HT-29 (cell line): Measurements from ENCODE around the gene SUPT4H1. TPM values are rescaled to one million over a fixed set of nuclear protein-coding genes. Genes with fewer than 3 reads are reported as not detected.
A peak's percentile ranks its signal among the peaks of the same experiment; 100 is the strongest.

Source experiments
- DNase-seq: peaks from one replicate; pipeline ENCODE4 v3.0.0-alpha.2; 2015; ENCODE audit warnings: low spot score
- total RNA-seq: library from RNA; depleted of rRNA; stranded (reverse); fragments of >200 nt; shearing (Covaris generic); gene quantifications from 2 replicates; pipeline ENCODE4 v1.2.3, GENCODE V29; 2014

SUPT4H1 gene
- total RNA-seq, 1 experiment from 2014 or later, result 60.0 TPM

- DNase-seq, result no peak
Measured at GRCh38 chr17:58381124-58382035, 29.4 kb upstream of the SUPT4H1 start.

DNA sequence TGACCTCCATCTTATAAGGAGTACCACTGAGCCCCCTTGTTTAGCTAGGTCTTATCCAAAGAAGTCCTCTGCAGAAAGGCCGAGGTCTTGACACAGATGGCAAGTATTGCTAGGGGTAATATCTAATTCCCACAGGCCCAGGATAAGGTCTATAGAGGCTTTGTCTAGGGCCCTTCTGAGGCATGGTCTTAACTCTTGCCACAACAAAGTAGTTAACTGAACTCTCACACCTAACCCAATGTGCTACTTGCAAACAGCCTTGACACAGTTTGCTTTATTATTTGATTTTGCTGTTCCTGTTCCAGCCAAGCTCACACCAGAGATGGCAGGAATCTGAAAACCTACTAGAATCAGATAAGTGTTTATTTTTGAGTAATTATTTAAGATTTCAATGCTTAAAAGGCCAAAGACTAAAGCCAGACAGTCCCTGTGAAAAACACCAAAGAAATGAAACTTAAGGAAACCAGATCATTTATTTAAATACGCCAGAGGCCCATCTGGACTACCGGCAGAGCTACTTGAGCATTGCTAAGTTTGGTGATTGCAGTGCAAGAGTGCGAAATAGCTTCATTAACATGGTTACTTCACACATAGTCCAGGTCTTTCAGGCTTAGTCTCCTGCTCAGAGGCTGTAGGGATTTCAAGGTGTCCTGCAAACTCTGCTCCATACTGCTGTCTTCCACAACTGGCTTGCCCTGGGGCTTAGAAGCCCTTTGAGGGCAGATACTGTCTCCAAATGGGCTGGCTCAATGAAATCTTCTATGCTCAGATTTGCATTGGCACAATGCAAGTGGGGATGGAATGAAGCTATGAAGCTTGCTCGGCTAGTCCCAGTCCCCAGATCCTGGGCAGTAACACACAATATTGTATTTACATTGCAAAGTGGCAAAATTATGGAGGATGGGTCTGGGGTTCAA, 28.5 kb upstream of the SUPT4H1 start:
- DNase-seq, result no peak

DNA sequence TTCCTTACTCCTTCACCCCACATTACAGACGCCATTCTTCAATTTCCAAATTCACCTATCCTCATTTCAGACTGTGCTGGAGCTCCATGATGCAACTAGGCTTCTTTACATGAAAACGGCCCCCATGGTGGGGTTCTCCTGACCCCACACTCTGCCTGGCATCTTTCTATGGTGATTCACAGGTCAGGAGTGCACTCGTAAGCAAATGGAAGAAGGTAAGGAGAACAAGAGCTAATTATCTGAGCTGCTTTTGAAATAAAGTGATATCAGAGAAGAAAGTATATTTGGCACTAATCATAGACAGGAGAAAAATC, 27.5 kb upstream of the SUPT4H1 start:
- no peak for DNase-seq

GRCh38 chr17:58378733-58379510, 26.9 kb upstream of the SUPT4H1 start:
- DNase-seq, result no peak

DNA sequence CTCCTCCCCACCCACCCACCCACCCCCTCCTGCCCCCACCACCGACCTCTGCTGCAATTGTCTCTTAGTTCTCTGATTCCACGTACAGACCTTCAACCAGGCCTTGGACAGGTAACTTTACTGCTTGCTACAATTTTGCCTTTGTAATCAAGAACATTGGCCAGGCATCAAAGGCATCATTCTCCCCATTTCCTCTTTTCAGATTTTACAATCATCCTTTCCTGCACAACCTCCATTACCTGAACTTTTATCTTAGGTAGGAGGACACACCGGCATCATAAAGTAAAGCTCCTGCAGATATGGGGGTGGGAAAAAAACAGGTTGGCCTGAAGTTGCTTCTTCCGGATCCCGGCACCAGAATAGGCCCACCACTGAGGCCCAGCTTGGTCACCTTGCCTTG, 25.7 kb upstream of the SUPT4H1 start:
- no peak for DNase-seq

DNA sequence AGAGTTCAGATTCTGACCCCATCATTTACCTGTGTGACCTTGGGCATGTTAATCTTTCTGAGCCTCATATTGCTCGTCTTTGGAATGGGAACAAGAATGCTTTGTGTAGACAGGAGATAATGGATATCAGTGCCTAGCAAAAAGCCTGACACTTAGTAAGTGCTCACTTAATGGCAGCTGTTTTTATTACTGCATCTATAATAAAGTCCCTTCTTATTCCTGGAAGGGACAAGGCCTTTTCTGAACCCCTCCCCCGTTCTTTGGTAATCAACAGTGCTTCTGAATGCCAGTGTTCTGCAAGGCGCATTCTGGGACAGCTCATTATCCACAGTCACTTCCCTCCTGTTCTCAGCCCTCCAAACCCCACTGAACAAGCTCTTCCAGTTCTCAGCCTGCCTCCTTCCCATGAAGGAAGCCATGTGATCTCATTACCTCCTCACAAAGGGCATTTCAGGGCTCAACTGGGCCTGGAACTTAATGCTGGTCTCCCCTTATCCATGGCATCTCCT, 25.1 kb upstream of the SUPT4H1 start:
- peak; percentile 90 for DNase-seq

DNA sequence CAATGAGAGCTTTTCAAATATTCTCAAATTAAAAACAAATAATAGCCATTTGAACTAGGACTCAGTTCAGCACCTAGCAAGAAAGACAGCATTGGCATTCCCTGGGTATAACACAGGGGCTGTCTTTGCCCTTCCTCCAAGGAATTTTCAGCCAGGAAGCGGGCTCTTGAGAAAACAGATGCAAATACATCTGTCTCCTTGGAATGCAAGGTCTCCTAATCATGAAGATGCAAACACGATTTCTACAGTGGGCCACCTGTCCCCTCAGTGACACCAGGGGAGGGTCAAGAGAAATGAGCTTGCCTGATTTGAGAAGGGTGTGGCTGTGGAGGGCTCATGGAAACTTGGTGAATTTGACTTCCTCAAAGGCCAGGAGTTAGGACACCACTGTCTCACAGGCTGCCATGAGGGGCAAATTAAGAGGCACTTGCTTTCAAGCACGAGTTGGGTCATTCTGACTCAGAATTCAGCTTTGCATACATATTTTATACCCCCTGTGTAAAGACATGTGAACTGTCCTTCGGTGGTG, 24.5 kb upstream of the SUPT4H1 start:
- DNase-seq, result no peak

DNA sequence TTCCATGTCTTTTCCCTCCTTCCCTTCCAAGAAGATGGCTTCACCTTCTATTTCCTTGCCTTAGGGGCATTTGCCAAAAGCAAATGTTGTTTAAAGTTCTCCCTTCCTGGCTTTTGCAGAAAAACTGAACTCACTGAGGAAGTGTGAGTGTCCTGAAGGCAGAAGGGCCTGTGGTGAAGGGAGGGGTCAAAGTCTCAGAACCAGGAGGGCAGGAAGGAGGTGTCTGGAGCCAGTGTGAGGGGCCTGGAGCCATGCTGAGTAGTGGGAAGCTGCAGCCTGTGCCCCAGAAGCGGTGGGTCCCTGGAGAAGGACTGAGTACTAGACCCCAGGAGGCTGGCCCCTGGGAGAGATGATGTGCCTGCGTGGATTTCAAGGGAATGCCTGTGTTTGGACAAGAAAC, 23.8 kb upstream of the SUPT4H1 start:
- DNase-seq, result no peak

GRCh38 chr17:58375256-58375655, 23.3 kb upstream of the SUPT4H1 start:
- DNase-seq, result no peak

DNA sequence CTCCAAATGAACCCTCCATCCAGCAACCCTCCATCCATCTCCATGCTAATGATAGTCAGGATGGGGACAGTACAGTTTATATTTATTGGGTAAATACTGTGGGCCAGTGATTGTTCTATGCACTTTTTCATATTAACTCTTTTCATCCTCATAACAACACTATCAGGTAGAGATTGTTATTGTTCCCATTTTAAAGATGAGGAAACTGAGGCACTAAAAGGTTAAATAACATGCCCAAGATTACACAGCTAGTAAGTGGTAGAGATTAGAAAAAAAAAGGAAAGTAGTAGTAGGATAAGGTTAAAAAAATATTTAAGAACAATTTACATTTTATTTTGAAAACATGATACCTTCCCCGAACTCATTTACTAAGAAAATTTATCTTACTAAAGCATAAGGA, 21.9 kb upstream of the SUPT4H1 start:
- no peak for DNase-seq

GRCh38 chr17:58373003-58373402, 21.0 kb upstream of the SUPT4H1 start:
- DNase-seq, result no peak

DNA sequence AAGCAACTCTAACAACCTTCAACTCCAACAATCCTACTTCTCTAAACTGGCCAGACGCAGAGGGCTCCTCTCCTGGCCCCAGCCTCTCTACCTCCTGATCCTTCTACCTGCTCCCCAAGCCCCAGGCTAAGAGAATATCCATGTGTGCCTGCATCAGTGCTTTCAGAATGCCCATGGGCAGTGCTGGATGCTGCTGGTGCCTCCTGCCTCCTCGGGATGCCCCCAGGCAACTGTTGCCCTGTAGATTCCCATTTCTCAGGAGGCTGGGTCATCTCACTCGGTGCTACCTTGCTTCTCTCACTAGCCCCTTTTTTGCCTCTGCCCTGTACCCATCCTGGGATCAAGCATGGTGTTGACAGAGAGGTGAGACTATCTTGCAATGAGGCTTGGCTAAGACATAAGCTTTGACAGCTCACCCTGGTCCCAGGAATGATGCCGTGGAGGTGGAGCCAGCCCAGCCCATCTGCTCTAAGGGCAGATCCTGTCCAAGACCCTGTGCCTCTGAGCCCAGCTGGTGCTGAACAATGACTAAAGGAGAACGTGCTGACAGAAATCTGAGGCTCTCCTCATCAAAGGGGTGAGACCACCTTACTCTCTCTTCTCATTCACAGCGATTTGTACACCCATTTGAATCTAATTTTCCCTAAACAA, 19.4 kb upstream of the SUPT4H1 start:
- DNase-seq, result no peak

DNA sequence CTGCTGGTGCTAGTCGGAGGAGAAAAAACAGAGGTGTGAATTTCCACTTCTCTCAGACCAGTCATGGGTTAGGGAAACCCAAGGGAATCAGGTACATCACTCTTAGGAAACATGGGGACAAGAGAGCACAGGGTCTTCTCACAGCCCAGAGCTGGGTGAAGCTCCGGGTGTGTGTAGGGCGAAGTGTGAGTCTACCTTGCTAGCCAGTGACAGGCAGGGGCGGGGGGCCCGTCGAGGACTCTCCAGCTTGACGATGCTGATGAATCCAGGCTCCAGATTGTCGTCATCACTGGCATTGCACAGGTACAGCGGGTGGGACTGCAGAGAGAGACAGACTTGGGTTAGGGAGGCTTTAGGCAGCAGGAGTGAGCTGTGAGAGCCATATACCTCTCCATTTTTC, 18.7 kb upstream of the SUPT4H1 start:
- no peak for DNase-seq

DNA sequence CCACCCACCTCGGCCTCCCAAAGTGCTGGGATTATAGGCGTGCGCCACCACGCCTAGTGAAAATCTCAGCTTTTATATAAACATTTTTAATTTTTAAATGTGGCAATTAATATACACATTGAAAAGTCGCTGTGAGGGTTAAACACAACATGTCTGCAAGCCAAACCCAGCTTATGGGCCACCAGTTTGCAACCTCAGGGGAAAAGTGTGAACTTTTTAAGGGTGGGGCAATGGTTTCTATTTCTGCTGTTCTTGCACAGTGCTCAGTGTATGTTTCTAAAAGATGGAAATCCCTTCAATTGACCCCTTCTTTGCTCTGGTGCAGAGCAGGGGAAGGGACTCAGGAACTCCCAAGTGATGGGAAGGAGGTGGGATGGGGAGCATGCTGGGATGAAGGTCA, 18.3 kb upstream of the SUPT4H1 start:
- no peak for DNase-seq

DNA sequence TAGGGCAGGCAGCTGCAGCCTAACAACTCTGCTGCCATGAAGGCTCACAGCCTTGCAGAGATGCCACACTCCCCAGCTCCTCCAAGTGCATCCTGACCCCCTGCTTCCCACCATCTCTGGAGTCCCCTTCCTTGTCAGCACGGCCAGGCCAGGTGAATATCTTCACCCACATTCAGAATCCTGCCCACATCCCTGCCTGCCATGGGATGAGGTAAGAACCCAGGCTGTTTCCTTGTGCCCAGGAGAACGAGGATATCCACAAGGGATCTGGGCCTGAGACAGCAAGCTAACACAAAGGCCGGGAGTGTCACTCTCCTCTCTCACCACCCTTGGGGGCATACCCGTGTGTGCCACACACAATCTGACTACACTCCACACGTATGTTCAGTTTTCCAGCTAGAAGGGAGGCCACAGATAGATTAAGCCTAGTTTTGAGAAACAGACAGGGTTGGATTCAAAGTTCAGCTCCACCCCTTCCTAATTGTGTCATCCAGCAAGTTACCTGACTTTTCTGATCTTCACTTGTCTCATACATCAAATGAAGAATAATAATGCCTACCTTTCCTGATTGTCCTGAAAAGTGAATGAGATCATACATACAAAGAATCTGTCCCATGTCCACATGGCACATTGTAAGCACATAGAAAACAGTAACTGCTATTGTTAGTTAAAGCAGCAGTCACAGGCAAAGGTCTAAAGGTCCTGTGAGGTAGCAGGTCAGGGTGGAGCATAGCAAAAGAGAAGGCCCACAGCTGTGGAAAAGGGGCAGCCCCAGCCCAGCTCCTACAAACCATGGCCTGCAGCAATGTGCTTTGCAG, 17.4 kb upstream of the SUPT4H1 start:
- no peak for DNase-seq

GRCh38 chr17:58368860-58369213, 16.8 kb upstream of the SUPT4H1 start:
- DNase-seq, result no peak

DNA sequence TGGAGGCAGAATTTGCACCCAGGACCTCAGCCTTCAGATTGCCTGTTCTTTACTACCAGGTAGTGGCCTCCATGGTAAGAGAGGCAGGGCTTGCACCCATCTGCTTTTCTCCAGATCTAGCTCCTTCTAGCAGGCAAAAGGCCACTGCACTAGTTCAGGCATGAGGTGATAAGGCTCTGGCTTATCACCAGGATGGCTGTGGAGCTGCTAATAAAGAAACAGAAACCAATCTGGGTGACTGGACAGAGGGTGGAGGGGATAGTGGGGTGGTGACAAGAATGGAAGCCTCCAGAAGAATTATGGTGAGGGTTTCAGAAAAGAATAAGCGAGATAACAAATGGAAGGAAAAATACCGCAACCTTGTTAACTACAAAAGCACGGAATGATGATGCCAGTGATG, 15.5 kb upstream of the SUPT4H1 start:
- DNase-seq, result no peak

DNA sequence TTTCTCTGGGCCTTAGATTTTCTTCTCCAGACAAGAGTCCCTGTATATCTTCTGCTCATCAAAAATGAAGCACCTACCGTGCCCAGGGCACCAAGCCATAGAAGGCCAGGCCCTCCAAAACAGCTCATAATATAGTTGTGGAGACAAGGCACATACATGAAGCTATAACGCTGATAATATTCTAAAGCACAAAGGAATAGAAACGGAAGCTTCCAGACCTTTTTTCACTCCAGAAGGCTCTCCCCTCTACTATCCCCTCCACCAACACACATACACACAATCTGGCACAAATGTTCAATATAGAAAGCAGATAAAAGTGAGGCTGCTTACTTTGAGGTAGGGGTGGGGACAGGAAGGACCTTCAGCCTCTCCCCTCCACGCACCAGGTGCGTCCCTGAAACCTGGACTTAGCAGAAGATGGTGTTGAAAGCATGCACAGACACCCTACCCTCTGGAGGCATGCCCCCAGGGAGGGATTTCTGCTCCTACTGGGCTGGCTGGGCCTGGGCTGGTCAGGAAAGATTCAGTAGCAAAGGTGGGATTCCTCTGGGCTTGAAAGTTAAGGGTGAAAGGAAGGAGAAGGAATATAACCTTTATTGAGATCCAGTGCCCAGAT, 14.1 kb upstream of the SUPT4H1 start:
- no peak for DNase-seq

DNA sequence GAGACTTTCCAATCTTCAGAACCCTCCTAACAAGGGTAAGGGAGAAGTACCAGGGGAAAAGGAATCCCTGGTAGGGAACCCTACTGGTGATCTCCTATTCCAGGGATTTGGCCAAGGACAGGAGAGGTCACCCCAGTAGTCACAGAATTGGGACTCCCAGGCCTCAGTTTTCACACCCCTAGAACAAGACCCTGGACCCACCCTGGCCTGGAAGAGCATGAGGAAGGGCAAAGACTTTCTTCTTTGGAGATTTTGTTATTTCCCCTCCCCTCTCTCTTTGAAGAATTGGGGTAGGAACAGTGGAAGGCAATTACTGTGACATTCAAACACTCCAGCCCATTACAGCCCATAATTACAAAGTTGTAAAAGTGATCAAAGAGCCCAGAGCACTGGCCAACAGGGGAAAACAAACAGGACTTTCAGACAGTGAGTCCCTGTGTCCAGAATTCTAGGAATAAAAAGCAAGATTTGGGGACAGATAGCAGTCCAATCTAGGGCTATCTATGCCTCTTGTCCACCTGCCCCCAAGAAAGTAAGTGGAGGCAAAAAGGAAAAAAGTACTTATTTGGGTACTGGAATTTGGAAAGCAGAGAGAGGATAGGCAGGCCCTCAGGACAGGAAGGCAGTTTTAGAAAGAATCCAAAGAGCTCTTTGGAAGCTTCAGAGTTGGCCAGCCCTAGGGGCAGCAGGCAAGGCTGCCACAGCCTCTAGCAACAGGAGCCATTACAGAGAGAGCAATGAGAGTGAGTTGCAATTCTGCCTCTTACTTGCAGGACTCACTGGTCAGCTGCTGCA, 13.4 kb upstream of the SUPT4H1 start:
- DNase-seq, result no peak
